Heart left ventricle (tissue), 13 donors: ENCODE results near the gene MLPH.

ENCODE experiments used
- CTCF ChIP-seq, 12 donors: fragments of 200-600 bp; sonication (generic) in 4 of 12; IDR thresholded peaks; one replicate each; pipeline versions ENCODE4 v1.5.0 to v1.8.0; 2018 to 2022; ENCODE audit warnings: antibody characterized with exemption in 12 of 12, mild to moderate bottlenecking in 5 of 12
- POLR2A ChIP-seq, 2 donors: fragments of 450-650 bp; IDR thresholded peaks; one replicate each; pipeline ENCODE4 v1.6.1; 2017; ENCODE audit warnings: antibody characterized with exemption in 2 of 2, mild to moderate bottlenecking in 2 of 2, moderate library complexity in 2 of 2
- donor health status: ischemic (EF 13 %, LVEDD 7.1; RV severe dilation, severe dysfunction).
- donor health status: DM: no; HTN: yes; CAD: no.
- donor health status: DM: no; HTN: no; CAD: no.
- donor health status: ischemic (EF 25% LVEDD 6.9; RV normal size, moderate dysfunction).
- donor health status: ischemic (EF 25% LVEDD 5.7; RV mildly dilated, moderate dysfunction).
- donor health status: ischemic (EF 35%, LVEDD 5.7; RV mildly dilated, moderate dysfunction).
- donor health status: nonischemic (EF 11% LVEDD 7.7; RV severe dilation, severe dysfunction).
- donor health status: DM: yes; HTN: yes; CAD: no.
- donor health status: PGD.
- donor health status: ischemic (EF 29% LVEDD 5.4; RV normal size, mild dysfunction).
- donor health status: nonischemic (EF 23%, LVEDD 6.1; RV moderate dilation, normal function).

GRCh38 chr2:237568121-237568660 is 81.1 kb downstream of the MLPH start:
- TF ChIP-seq CTCF (IDR thresholded peaks at IDR 0.05) (no peak), POLR2A (IDR thresholded peaks at IDR 0.05) (no peak)
